ENCODE results near the gene MAML2. TPM values are rescaled to one million over a fixed set of nuclear protein-coding genes. Genes with fewer than 3 reads are reported as not detected.
A peak's percentile ranks its signal among the peaks of the same experiment; 100 is the strongest.

MAML2 gene
- total RNA-seq, 1 donor from 2014 or later, result 18.7 TPM

DNA sequence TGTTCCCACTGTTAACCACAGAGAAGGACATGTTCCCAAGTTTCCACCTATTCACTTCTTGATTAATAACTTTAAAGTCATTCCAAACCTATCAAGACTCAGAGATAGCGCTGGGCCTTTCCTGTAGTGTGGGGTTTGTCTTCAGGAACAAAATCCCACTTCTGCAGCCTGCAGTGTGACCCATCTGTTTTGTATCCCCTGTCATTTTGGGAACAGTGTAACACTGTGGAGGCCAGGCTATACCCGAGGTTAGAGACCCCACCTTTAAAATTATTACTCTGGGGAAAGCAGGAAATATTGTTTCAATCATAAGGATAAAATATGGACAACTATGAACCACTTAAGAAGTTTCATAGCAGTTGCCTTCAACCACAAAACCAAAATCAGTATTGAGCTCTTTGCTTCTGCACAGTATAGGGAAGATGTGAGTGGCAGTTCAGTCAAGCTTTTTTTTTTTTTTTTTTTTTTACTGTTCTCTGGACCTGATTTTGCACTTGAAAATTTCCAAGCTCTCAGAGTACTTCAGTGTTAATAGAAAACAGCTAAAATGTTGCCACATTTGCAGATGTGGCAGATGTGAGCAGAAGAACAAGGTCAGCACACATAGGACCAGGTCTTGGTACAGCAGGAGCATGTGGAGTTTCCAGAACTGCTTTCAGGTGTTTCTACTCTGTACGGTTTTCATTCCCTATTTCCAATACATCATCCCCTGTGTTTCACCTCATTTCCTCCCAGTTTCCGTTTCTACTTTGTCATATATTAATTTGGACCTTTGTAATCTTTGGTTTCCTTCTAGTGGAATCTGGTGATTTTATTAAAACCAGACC is 121.5 kb downstream of the MAML2 start:
- Mint-ChIP-seq H3K27ac (ENCODE audit: unreplicated experiment) (no peak overlapping the region), H3K27me3 (ENCODE audit: low read depth) (no peaks in the 10 kb centered on the region), H3K4me3 (no peak overlapping the region), H3K4me1 (peaks cover 45% of the 10 kb centered on the region), H3K36me3 (ENCODE audit: low read depth) (no peaks in the 10 kb centered on the region), H3K9me3 (no peaks in the 10 kb centered on the region)
- TF ChIP-seq, protein P1, sequence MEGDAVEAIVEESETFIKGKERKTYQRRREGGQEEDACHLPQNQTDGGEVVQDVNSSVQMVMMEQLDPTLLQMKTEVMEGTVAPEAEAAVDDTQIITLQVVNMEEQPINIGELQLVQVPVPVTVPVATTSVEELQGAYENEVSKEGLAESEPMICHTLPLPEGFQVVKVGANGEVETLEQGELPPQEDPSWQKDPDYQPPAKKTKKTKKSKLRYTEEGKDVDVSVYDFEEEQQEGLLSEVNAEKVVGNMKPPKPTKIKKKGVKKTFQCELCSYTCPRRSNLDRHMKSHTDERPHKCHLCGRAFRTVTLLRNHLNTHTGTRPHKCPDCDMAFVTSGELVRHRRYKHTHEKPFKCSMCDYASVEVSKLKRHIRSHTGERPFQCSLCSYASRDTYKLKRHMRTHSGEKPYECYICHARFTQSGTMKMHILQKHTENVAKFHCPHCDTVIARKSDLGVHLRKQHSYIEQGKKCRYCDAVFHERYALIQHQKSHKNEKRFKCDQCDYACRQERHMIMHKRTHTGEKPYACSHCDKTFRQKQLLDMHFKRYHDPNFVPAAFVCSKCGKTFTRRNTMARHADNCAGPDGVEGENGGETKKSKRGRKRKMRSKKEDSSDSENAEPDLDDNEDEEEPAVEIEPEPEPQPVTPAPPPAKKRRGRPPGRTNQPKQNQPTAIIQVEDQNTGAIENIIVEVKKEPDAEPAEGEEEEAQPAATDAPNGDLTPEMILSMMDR (conservative IDR thresholded peaks at IDR 0.05), result no peak
- no peak for DNase-seq (ENCODE audit: low read depth, low spot score)

DNA sequence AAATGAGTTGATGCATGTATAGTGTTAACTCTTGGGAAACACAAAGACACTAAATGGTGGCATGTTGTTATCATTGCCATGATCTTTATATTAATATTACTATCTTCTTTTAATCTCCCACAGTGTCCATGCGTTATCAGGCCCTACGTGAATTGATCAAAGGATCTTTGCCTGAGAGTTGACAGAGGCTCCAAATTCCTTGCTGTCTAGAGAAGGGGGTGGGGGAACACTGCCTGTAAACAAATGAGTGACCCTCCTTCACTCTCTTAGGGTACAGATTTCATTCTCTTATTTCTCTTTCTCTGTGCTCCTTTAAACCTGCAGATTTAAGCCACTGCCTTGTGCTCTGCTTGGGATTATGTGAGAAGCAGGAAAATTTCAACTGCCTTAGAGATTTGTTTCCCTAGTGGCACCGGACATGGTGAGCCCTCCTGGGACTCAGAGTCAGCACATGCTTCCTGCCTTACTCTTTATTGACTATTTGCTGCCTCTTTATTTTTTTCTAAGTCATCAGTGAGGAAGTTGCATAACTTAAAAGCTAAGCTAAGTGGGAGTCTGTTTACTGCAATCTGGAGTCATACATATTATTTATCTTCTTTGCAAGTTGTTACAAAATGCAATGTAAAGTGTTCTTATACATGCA is 122.9 kb downstream of the MAML2 start:
- peak overlapping the region; percentile 4 for H3K4me3 Mint-ChIP-seq
- H3K9me3 Mint-ChIP-seq, result no peaks in the 10 kb centered on the region
- peak overlapping the region; percentile 88 for H3K27ac Mint-ChIP-seq (ENCODE audit: unreplicated experiment)
- TF ChIP-seq, protein P1 (conservative IDR thresholded peaks at IDR 0.05), result no peak
- peaks cover 56% of the 10 kb centered on the region for H3K4me1 Mint-ChIP-seq
- no peaks in the 10 kb centered on the region for H3K36me3 Mint-ChIP-seq (ENCODE audit: low read depth)
- no peak for DNase-seq (ENCODE audit: low read depth, low spot score)
- H3K27me3 Mint-ChIP-seq (ENCODE audit: low read depth), result no peaks in the 10 kb centered on the region

DNA sequence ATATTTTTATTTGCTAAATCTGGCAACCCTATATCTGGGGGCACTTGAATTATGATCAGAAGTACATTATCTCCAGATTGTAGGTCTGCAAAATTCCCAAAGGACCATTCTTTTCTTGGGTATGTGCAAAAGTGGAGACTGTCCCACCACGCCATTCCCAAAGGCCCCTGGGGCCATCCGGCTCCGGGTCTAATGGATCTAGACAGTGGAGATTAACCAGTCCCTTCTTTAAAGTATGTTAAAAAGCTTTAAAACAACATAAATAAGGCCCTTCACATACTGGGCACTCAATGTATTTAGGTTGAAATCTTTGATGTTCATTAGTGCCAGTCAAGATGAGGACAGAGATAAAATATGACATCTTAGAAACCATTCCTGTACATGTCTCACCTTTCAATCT is 124.1 kb downstream of the MAML2 start:
- H3K27me3 Mint-ChIP-seq (ENCODE audit: low read depth), result no peaks in the 10 kb centered on the region
- DNase-seq (ENCODE audit: low read depth, low spot score), result no peak
- H3K9me3 Mint-ChIP-seq, result no peaks in the 10 kb centered on the region
- H3K4me1 Mint-ChIP-seq, result peaks cover 59% of the 10 kb centered on the region
- H3K27ac Mint-ChIP-seq (ENCODE audit: unreplicated experiment), result no peak overlapping the region
- TF ChIP-seq, protein P1 (conservative IDR thresholded peaks at IDR 0.05), result no peak
- H3K4me3 Mint-ChIP-seq, result no peak overlapping the region
- no peaks in the 10 kb centered on the region for H3K36me3 Mint-ChIP-seq (ENCODE audit: low read depth)

DNA sequence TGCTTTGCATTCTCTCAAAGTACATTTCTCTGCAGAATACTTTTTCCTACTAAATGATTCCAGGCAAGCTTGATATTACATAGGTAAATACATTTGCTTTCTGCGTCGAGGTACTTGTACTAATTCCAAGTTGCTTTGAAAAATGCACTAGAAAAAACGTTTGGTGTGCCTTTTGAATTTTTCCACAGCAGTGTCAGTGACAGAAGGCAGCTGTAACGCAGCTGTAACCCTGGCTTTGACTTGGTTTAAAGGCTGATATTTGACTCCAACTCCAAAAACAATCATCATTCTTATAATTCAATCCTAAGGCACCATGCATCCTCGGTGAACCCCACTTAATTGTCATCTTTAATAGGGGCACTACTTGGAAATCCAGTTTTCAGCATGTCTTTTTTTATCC is 125.0 kb downstream of the MAML2 start:
- Mint-ChIP-seq H3K4me3 (no peak overlapping the region), H3K4me1 (peaks cover 59% of the 10 kb centered on the region), H3K9me3 (no peaks in the 10 kb centered on the region), H3K36me3 (ENCODE audit: low read depth) (no peaks in the 10 kb centered on the region), H3K27ac (ENCODE audit: unreplicated experiment) (peak overlapping the region; percentile 58), H3K27me3 (ENCODE audit: low read depth) (no peaks in the 10 kb centered on the region)
- DNase-seq (ENCODE audit: low read depth, low spot score), result no peak
- TF ChIP-seq, protein P1 (conservative IDR thresholded peaks at IDR 0.05), result no peak

DNA sequence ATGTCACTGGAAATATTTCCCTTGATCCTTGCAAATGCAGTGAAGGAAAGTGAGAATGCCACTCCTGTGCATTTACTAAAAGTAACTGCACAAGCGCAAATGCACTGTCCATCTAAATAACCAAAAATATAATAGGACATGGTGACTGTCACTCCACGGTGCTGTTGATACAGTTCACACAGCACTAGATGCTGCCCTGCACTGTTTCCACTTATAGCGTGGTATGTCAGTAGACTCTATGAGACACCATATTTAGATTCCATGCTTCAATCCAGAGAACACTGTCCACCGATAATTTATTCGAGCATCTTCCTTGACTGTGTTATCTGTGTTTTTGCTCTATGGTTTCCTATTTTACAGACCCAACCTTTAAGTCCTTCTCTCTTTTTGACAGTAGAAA is 125.8 kb downstream of the MAML2 start:
- H3K9me3 Mint-ChIP-seq, result no peaks in the 10 kb centered on the region
- no peak overlapping the region for H3K4me3 Mint-ChIP-seq
- H3K4me1 Mint-ChIP-seq, result peaks cover 63% of the 10 kb centered on the region

More for the DNA sequence above, 125.8 kb downstream of the MAML2 start:
- DNase-seq (ENCODE audit: low read depth, low spot score), result no peak
- TF ChIP-seq, protein P1 (conservative IDR thresholded peaks at IDR 0.05), result no peak
- Mint-ChIP-seq H3K36me3 (ENCODE audit: low read depth) (no peaks in the 10 kb centered on the region), H3K27me3 (ENCODE audit: low read depth) (no peaks in the 10 kb centered on the region), H3K27ac (ENCODE audit: unreplicated experiment) (no peak overlapping the region)
